NOMO-1 (cell line): ENCODE results near the gene C1orf198.
A peak's percentile ranks its signal among the peaks of the same experiment; 100 is the strongest.

Experiments
- DNase-seq, 2 experiments: peaks; one replicate each; lab custom pipeline; 2025; ENCODE audit not compliant: unreplicated experiment in 2 of 2; lab: John Stamatoyannopoulos, UW

Gene C1orf198

DNA sequence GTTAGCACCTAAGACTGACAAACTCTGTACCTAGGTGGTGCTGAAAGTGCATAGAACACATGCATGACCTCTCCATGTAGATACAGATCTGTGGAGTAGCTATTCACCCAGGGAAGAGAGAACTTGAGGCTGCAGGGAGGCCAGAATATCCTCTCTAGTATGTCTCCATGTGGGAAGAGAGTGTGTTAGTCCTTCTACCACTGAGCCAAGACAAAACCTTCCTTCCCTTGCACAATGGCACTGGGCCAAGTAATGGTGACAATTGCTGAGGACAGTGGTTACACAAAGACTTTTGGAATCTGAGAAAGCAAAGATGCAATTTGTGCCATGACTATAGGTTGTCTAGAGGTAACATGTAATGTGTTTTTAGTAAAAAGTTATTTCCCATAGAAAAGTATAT lies 52.3 kb downstream of the C1orf198 start:
- DNase-seq, result no peak

DNA sequence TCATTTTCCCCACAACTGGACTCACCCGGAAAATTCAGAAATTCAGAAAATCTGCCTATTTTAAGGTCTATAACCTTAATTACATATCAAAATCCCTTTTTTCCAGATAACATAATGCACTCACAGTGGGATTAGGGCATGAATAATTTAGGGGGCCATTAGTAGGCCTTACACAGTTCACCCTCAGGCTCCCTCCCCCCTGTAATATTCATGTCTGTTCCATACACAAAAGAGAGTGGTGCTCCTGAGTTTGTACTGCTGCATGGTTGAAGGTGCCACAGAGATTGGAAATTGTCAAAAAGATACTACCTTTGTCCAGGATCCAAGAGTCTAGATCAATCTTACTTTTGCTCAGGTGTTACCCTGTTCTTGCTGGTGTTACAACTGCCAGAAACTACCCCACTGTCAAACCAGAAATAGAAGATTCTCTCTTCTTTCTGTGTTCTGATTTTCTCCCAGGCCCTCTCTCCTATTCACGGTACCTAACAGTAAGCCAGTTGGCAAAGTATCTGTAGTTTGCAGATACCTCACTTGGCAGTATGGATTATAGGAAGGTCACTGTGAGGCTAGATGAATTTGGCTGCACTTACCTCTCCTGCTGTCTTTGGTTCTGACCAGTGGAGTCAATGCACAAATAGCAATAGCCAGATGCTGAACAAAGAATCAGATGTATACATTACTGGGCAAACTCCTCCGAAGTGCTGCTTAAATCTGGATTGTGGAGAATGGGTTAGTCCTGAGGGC lies 53.2 kb downstream of the C1orf198 start:
- DNase-seq, result no peak

DNA sequence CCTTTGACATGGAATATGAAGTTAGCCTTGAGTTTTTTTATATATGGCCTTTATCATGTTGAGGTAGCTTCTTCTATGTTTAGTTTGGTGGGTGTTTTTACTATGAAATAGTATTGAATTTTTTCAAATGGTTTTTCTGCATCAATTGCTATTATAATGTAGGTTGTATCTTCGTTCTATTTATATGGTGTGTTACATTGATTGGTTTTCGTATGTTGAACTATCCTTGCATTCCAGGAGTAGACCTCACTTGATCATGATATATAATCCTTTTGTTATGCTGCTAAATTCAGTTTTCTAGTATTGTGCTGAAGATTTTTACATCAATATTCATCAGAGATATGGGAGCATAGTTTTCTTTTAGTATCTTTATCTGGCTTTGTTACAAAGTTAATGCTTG lies 55.8 kb downstream of the C1orf198 start:
- no peak for DNase-seq

DNA sequence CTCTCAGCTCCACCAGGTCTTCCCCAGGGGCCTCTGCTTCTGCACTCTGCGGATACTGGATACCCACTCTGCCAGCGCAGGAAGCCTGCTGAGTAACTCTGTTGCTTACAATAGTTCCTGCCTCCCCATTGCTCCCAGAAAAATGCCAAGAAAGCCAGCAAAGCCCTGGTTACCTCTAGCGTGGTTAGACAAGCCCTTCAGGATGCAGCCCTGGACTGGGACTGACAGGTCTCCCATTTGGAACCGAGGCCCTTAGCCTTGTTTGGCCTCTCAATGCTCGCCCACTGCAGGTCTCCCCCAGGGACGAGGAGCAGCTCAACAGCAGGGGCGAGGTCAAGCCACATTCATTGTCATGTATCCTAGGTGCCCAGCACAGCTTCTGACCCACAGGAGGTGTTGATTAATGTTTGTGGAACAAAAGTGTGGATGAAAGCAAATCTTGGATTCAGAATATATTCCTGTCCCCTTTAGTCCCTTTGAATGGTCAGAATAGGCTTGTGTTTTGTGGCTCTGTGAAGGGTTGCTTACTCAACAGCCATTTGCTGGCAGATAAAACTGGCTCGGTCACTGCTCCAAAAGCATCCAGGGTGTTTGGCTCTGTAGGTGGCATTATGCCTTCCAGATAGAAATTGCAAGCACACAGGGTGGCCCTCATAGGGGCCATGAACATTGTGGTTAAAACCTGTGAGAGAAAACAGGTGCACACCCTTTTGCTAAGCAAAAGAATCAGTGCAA lies 58.9 kb downstream of the C1orf198 start:
- DNase-seq, result no peak

- DNase-seq, result no peak
These were observed 59.9 kb downstream of the C1orf198 start for GRCh38 chr1:230808281-230808872.

- DNase-seq, result no peak
These were observed 60.6 kb downstream of the C1orf198 start for GRCh38 chr1:230807561-230808280.

- no peak for DNase-seq
These were observed 61.3 kb downstream of the C1orf198 start for GRCh38 chr1:230807029-230807428.

DNA sequence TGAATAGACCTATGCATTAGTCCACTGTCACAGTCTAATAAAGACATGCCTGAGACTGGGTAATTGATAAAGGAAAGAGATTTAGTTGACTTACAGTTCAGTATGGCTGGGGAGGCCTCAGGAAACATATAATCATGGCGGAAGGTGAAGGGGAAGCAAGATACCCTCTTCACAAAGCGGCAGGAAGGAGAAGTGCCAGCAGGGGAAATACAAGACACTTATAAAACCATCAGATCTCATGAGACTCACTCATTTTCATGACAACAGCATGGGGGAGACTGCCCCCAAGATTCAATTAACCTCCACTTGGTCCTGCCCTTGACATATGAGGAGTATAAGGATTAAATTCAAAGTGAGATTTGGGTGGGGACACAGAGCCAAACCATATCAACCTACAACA lies 61.8 kb downstream of the C1orf198 start:
- no peak for DNase-seq

DNA sequence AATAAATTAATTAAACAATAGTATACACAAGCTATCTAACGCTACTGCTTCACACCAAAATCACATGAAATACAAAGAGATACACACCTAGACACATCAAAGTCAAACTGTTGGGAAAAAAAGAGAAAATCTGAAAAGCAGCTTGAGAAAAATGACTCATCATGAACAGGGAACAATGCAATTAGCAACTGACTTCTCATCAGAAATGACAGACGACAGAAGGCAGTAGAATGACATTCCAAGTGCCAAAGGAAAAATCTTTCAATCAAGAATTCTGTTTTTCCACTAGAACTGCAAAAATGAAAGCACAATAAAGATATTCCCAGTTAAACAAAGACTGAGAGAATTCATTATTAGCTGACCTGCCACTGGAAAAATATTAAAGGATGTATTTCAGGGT lies 63.9 kb downstream of the C1orf198 start:
- no peak for DNase-seq

- no peak for DNase-seq
These were observed 67.2 kb downstream of the C1orf198 start for GRCh38 chr1:230800891-230801840.

DNA sequence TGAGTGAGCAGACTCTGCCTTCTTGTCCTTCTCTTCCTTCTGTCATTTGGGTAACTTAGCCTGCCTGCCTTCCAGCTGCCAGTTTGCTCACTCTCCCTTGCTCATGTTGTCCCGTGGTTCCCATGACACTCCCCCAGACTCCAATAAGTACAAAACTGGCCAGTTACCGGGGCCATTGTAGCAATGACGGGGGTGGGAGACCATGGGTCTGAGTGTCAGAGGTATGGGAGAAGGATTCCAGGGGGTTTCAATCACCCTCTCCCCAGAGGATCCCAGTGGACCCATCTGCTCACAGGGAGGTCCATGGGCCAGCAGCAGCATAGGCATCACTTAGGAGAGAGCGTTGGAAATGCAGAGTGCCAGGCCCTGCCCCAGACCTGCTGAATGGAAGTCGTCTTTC lies 69.8 kb downstream of the C1orf198 start:
- DNase-seq, result no peak

DNA sequence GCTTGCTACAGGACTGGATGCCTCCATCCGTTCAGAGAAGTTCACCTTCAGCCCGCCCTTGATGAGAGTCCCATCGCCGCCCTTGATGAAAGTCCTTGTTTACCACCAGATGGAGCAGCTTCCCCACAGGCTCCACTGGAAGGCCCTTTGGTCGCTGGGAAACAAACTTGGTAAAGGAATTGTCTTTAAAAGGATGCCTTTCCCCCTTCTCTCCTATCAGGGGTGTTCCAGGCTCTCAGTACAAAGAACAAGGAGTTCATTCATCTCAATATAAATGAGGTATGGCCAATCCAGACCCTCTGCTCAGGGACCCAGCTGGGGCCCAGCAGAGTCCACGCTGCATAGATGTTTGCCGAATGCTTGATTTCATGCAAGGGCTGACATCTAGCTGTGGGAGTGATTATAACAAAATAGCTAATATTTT lies 70.4 kb downstream of the C1orf198 start:
- peak; percentile 3 to 9 for DNase-seq

- no peak for DNase-seq
These were observed 70.9 kb downstream of the C1orf198 start for GRCh38 chr1:230797376-230797920.

DNA sequence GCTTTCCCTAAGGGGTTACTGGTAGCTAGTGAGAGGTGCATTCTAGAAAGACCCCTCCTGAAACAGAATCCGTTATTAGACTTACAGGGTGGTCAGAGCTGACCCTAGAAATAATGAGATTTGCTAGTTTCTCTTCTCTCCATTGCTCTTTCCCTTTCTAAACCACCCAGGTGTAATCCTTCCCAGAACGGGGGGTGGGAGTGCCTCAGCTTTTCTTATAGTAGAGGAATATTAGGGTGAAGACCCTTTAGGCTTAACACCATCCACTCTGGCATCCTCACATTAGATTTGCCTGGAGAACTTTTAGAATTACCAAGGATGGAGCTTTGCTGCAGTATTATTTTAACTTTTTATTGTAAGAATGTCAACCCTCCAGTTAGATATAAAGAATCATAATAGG lies 71.7 kb downstream of the C1orf198 start:
- no peak for DNase-seq

GRCh38 chr1:230794871-230795605 lies 73.3 kb downstream of the C1orf198 start:
- no peak for DNase-seq

DNA sequence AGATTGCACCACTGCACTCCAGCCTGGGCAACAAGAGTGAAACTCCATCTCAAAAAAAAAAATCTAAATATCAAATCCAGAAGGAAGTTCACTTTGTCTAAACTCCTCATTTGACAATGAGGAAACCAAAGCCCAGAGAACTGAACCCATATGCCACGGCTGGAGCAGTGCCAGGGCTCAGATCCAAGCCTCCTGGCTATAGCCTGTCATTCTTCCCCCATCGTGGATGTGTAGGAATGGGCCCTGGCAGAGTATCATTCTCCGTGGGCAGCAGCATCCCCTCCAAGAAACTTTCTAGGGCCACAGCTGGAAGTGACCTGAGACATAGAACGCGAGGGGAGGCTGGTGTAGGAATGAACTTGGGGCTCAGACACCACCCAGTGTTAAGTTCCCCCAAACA lies 73.9 kb downstream of the C1orf198 start:
- DNase-seq, result no peak

- no peak for DNase-seq
These were observed 74.9 kb downstream of the C1orf198 start for GRCh38 chr1:230793463-230793745.

- DNase-seq, result no peak
These were observed 75.4 kb downstream of the C1orf198 start for GRCh38 chr1:230792691-230793462.
